HL-60 (cell line): ENCODE measurements around the gene MUC22.

ENCODE experiments used
- DNase-seq, 2 experiments: peaks; one replicate each; pipeline ENCODE4 v3.0.0-alpha.2; 2010 to 2020; ENCODE audit warnings: low read depth in 1 of 2, low spot score in 1 of 2
- H3K27ac ChIP-seq: fragments of 250-450 bp; sonication (Bioruptor Pico); replicated peaks from 2 replicates; pipeline ENCODE4 v1.5.1; 2020; ENCODE audit warnings: mild to moderate bottlenecking, moderate library complexity
- H3K27me3 ChIP-seq: fragments of 250-450 bp; sonication (Bioruptor Pico); 2 replicates; pipeline ENCODE4 v1.5.1; 2021; ENCODE audit warnings: mild to moderate bottlenecking, moderate library complexity; ENCODE audit not compliant: insufficient read depth, poor library complexity, severe bottlenecking
- H3K4me3 ChIP-seq: replicated peaks from 2 replicates; pipeline ENCODE4 v1.5.1; 2011; ENCODE audit warnings: mild to moderate bottlenecking, control low read depth, low read length; ENCODE audit not compliant: insufficient read depth
- CTCF ChIP-seq: IDR thresholded peaks from one replicate; pipeline ENCODE4 v1.5.1; 2011; ENCODE audit warnings: low read length, control low read depth, inconsistent platforms; ENCODE audit not compliant: insufficient read depth
- GABPA ChIP-seq: IDR thresholded peaks from 2 replicates; pipeline ENCODE4 v1.6.1; 2012; ENCODE audit warnings: low read depth
- POLR2AphosphoS5 ChIP-seq: IDR thresholded peaks from 2 replicates; pipeline ENCODE4 v1.6.1; 2012; ENCODE audit warnings: low read depth
- REST ChIP-seq: IDR thresholded peaks from 2 replicates; pipeline ENCODE4 v1.6.1; 2012; ENCODE audit warnings: low read depth; ENCODE audit not compliant: insufficient replicate concordance
- SPI1 ChIP-seq: IDR thresholded peaks from 2 replicates; pipeline ENCODE4 v1.6.1; 2012; ENCODE audit warnings: low read depth, mild to moderate bottlenecking, borderline replicate concordance

The MUC22 gene

GRCh38 chr6:31033075-31033474 is 22.8 kb downstream of the MUC22 start:
- no peak for TF ChIP-seq CTCF
- no peak for TF ChIP-seq SPI1
- no peak for TF ChIP-seq REST
- TF ChIP-seq POLR2AphosphoS5: no peak
- no peak for TF ChIP-seq GABPA

GRCh38 chr6:31035862-31036497 is 25.7 kb downstream of the MUC22 start:
- Histone ChIP-seq H3K27ac (no peak overlapping the region), H3K4me3 (no peak overlapping the region), H3K27me3 (peaks cover 7% of the 10 kb centered on the region)
- DNase-seq: no peak
- no peak for TF ChIP-seq SPI1
- TF ChIP-seq POLR2AphosphoS5: no peak
- TF ChIP-seq REST: no peak

More at GRCh38 chr6:31033075-31033474, 22.8 kb downstream of the MUC22 start:
- peaks cover 5% of the 10 kb centered on the region for H3K27me3 ChIP-seq
- H3K27ac ChIP-seq: no peak overlapping the region
- no peak for DNase-seq
- H3K4me3 ChIP-seq: no peak overlapping the region

- DNase-seq: no peak
- no peak overlapping the region for H3K27ac ChIP-seq
- TF ChIP-seq REST: no peak
- TF ChIP-seq GABPA: no peak
- TF ChIP-seq CTCF: no peak
- no peak for TF ChIP-seq SPI1
- TF ChIP-seq POLR2AphosphoS5: no peak
- H3K27me3 ChIP-seq: peaks cover 8% of the 10 kb centered on the region
- no peak overlapping the region for H3K4me3 ChIP-seq
Measured at GRCh38 chr6:31037169-31037568, 26.9 kb downstream of the MUC22 start.
